Fibroblast of lung (primary cell): Measurements from ENCODE around the gene C10orf67. TPM values are rescaled to one million over a fixed set of nuclear protein-coding genes. Genes with fewer than 3 reads are reported as not detected.
A peak's percentile ranks its signal among the peaks of the same experiment; 100 is the strongest.

ENCODE experiments used
- DNase-seq, 2 donors: peaks; one replicate each; pipeline versions ENCODE4 v3.0.0 to v3.0.0-alpha.2; 2010; ENCODE audit warnings: low read depth in 2 of 2
- H2AFZ ChIP-seq: 2 replicates; pipeline ENCODE4 v1.5.1; 2012; ENCODE audit warnings: low read length, control low read depth, inconsistent platforms
- H3K27ac ChIP-seq: 2 replicates; pipeline ENCODE4 v1.5.1; 2011; ENCODE audit warnings: low read length, control low read depth; ENCODE audit not compliant: insufficient read depth
- H3K27me3 ChIP-seq: 2 replicates; pipeline ENCODE4 v1.5.1; 2011; ENCODE audit warnings: mild to moderate bottlenecking, low read length; ENCODE audit not compliant: control insufficient read depth, insufficient read depth
- H3K36me3 ChIP-seq: 2 replicates; pipeline ENCODE4 v1.5.1; 2011; ENCODE audit warnings: low read length; ENCODE audit not compliant: control insufficient read depth, insufficient read depth
- H3K4me1 ChIP-seq: 2 replicates; pipeline ENCODE4 v1.5.1; 2011; ENCODE audit warnings: low read length; ENCODE audit not compliant: control insufficient read depth, insufficient read depth; ENCODE audit errors: extremely low read depth
- H3K4me2 ChIP-seq: 2 replicates; pipeline ENCODE4 v1.5.1; 2011; ENCODE audit warnings: low read length, control low read depth; ENCODE audit not compliant: insufficient read depth; ENCODE audit errors: extremely low read depth
- H3K4me3 ChIP-seq, 4 experiments: fragments of 200-600 bp in 1 of 4; sonication (generic) in 1 of 4; replicated peaks in 1 of 4; 2 replicates each; pipeline ENCODE4 v1.5.1; 2011 to 2016; ENCODE audit warnings: low read length in 4 of 4, low read depth in 3 of 4, mild to moderate bottlenecking in 3 of 4, control low read depth in 2 of 4, inconsistent platforms in 1 of 4, mixed read lengths in 1 of 4; ENCODE audit not compliant: insufficient read depth in 1 of 4; ENCODE audit errors: control extremely low read depth in 1 of 4
- H3K79me2 ChIP-seq: 2 replicates; pipeline ENCODE4 v1.5.1; 2012; ENCODE audit warnings: mild to moderate bottlenecking, low read length, inconsistent platforms; ENCODE audit not compliant: control insufficient read depth, insufficient read depth
- H3K9ac ChIP-seq: 2 replicates; pipeline ENCODE4 v1.5.1; 2011; ENCODE audit warnings: mild to moderate bottlenecking, low read length, control low read depth; ENCODE audit not compliant: insufficient read depth
- H3K9me3 ChIP-seq: 2 replicates; pipeline ENCODE4 v1.5.1; 2012; ENCODE audit warnings: low read depth, low read length; ENCODE audit not compliant: control insufficient read depth, insufficient read depth
- H4K20me1 ChIP-seq: 2 replicates; pipeline ENCODE4 v1.5.1; 2011; ENCODE audit warnings: low read length; ENCODE audit not compliant: control insufficient read depth, insufficient read depth; ENCODE audit errors: extremely low read depth
- EZH2 ChIP-seq: IDR thresholded peaks from 2 replicates; pipeline ENCODE4 v1.5.1; 2012; ENCODE audit warnings: low read length, control low read depth, mild to moderate bottlenecking; ENCODE audit errors: missing control alignments
- polyA plus RNA-seq, 2 donors: library from polyadenylated mRNA; depleted of rRNA in 1 of 2; stranded (reverse) in 1 of 2; unstranded in 1 of 2; fragments of >200 nt; gene quantifications; 2 replicates each; pipeline ENCODE4 v1.2.1, GENCODE V29; 2011 to 2012; ENCODE audit warnings: missing spikeins in 1 of 2
- total RNA-seq: library from RNA; depleted of rRNA; stranded (reverse); fragments of >200 nt; gene quantifications from 2 replicates; pipeline ENCODE4 v1.2.1, GENCODE V29; 2014
- TF ChIP-seq, protein P1 (sequence below), 2 donors: IDR thresholded peaks in 1 of 2; conservative IDR thresholded peaks in 1 of 2; 1 replicate in 1 of 2; 2 replicates in 1 of 2; pipeline ENCODE4 v1.5.1; 2011 to 2012; ENCODE audit warnings: low read length in 2 of 2, control low read depth in 1 of 2, inconsistent platforms in 1 of 2, low read depth in 1 of 2, mild to moderate bottlenecking in 1 of 2

The C10orf67 gene
- total and polyA plus RNA-seq, 2 donors (not counting 1 experiment from before 2014, with no cell fraction given): under 0.01 to 0.16 TPM

DNA sequence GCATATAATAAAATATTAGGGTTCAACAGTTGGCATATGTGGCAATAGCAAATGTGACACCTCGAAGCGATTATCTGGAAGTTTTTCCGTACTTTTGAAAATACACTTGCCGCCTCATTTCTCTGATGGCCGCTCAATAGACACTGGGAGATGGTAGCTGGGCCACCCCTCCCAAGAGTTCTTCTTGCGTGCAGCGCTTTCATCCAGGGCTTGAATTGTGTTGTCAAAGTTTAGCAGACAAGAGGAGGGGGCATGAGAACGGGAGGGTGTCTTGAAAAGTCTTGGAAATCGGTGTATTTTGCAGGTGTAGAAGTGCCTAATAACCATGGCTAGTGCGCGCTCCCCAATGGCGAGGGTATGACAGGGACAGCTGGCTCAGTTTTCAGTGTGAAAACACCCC lies 144.0 kb downstream of the C10orf67 start:
- Histone ChIP-seq H3K9ac (no peak overlapping the region), H3K27ac (no peak overlapping the region), H3K4me2 (no peak overlapping the region), H3K4me1 (no peaks in the 10 kb centered on the region), H4K20me1 (no peaks in the 10 kb centered on the region), H2AFZ (no peak overlapping the region), H3K4me3 (no peak overlapping the region), H3K36me3 (no peaks in the 10 kb centered on the region), H3K27me3 (peaks cover 14% of the 10 kb centered on the region), H3K9me3 (no peaks in the 10 kb centered on the region), H3K79me2 (no peaks in the 10 kb centered on the region)
- no peak for DNase-seq
- TF ChIP-seq, protein P1, sequence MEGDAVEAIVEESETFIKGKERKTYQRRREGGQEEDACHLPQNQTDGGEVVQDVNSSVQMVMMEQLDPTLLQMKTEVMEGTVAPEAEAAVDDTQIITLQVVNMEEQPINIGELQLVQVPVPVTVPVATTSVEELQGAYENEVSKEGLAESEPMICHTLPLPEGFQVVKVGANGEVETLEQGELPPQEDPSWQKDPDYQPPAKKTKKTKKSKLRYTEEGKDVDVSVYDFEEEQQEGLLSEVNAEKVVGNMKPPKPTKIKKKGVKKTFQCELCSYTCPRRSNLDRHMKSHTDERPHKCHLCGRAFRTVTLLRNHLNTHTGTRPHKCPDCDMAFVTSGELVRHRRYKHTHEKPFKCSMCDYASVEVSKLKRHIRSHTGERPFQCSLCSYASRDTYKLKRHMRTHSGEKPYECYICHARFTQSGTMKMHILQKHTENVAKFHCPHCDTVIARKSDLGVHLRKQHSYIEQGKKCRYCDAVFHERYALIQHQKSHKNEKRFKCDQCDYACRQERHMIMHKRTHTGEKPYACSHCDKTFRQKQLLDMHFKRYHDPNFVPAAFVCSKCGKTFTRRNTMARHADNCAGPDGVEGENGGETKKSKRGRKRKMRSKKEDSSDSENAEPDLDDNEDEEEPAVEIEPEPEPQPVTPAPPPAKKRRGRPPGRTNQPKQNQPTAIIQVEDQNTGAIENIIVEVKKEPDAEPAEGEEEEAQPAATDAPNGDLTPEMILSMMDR (conservative IDR thresholded peaks at IDR 0.05 in 1 of 2, IDR thresholded peaks at IDR 0.05 in 1 of 2; ENCODE audit: low read depth in 1 of 2, low read length in 2 of 2): no peak
- no peak for TF ChIP-seq EZH2

DNA sequence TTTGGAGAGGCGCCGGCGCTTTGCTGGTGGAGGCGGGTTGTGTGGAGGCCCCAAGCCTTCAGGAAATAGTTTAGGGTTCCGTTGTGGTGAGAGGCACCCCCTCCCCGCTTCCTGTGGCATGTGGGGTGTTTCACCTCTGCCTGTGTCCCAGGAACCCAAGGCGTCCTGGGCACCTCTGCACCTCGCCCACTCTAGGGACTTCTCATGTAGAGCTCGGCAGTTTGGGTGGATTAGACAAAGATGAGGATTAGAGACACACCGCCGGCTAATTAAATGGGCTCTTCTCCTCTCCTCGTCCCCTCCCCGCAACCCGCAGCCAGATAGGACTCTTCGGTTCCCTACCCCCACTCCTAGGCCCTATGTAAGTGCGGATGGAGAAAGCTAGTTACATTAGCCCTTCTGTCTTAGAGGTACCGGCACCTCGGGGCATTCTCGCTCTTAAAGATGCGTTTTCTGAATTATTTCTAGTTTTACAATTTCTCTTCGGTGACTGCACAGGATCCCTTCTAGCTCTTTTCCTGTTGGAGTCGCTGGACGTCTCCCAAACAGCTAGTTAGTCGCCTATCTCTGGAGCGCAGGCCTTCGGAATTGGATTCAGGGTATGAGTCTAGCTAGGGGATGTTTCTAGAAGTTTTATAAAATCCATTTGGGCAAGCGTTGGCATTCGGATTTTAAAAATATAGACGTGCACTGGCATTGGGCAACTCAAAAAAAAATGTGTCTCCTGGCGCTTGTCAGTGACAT lies 144.7 kb downstream of the C10orf67 start:
- no peak overlapping the region for H3K27ac ChIP-seq
- H3K4me3 ChIP-seq: no peak overlapping the region
- no peak overlapping the region for H3K4me2 ChIP-seq
- H2AFZ ChIP-seq: no peak overlapping the region
- TF ChIP-seq, protein P1 (conservative IDR thresholded peaks at IDR 0.05 in 1 of 2, IDR thresholded peaks at IDR 0.05 in 1 of 2; ENCODE audit: low read depth in 1 of 2, low read length in 2 of 2): no peak
- TF ChIP-seq EZH2: no peak
- no peaks in the 10 kb centered on the region for H3K36me3 ChIP-seq
- DNase-seq: no peak
- H3K9me3 ChIP-seq: no peaks in the 10 kb centered on the region
- no peaks in the 10 kb centered on the region for H3K4me1 ChIP-seq
- H4K20me1 ChIP-seq: no peaks in the 10 kb centered on the region
- H3K79me2 ChIP-seq: no peaks in the 10 kb centered on the region
- no peak overlapping the region for H3K9ac ChIP-seq
- peaks cover 20% of the 10 kb centered on the region for H3K27me3 ChIP-seq

DNA sequence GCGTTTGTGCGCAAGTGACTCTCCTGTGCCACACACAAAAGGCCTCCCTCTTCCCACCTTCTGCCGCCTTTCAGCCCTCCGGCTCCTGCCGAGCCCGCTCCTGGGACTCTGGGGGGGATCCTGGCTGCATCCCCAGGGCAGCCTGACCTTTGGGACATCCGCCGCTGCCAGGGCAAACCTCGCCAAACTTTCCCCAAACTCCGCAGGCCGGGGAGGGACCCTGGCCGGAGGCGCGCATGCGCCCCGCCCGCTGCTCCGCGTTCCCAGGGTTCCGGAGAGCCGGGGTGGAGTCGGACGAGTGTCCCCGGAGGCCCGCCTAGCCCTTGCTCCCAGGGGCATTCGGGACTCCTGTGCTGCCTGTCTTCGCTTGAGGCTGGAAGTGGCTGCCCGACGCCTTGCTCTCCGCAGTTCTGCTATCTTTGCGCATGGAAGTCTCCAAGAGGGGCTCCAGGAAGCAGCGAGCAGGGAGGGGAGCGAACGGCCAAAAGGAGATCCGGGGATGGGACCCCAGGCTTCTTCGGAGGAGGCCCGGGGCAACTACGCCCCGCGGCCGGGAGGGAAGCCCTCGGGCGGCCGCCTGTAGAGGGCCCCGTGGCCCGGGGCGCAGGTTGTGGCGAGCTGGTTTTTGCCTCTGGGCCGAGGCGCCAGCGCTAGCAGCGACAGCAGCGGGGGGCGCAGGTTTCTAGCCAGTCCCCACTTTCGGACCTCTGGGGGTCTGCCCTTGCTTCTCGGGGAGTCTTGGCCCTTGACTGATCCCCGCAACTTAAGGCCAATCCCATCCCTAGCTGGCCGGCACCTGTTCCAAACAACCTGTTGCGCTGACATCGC lies 145.4 kb downstream of the C10orf67 start:
- H3K9me3 ChIP-seq: no peaks in the 10 kb centered on the region
- no peak overlapping the region for H2AFZ ChIP-seq
- no peaks in the 10 kb centered on the region for H3K79me2 ChIP-seq
- no peaks in the 10 kb centered on the region for H3K36me3 ChIP-seq
- DNase-seq: peak in 1 of 2 donors; percentile 3
- no peaks in the 10 kb centered on the region for H4K20me1 ChIP-seq
- H3K4me1 ChIP-seq: no peaks in the 10 kb centered on the region
- H3K4me3 ChIP-seq: no peak overlapping the region
- H3K27me3 ChIP-seq: peaks cover 28% of the 10 kb centered on the region
- H3K4me2 ChIP-seq: no peak overlapping the region
- no peak overlapping the region for H3K27ac ChIP-seq
- TF ChIP-seq, protein P1 (conservative IDR thresholded peaks at IDR 0.05 in 1 of 2, IDR thresholded peaks at IDR 0.05 in 1 of 2; ENCODE audit: low read depth in 1 of 2, low read length in 2 of 2): no peak
- TF ChIP-seq EZH2: no peak
- no peak overlapping the region for H3K9ac ChIP-seq
